ENCODE data around the gene MDN1.
"Not testable (repeated sequence)": the region's sequence is repeated elsewhere in the genome, so short reads cannot be mapped to it uniquely, and the experiment has no call there.

Gene MDN1

DNA sequence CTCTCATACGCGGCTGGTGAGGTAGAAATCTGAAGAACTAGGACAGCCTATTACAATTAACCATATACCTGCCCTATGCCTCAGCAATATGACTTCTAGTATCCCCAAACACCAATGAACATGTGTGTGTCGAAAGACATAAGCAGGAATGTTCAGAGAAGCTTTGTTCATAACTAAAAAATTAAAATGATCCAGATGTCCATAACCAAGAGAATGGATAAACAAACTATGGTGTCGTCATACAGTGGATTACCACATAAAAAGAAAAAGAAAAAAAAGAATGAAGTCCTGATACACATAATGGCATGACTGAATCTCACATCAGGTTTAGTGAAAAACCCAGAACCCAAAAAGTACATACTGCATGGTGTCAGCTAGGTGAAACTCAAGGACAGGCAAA, 73.9 kb downstream of the MDN1 start:
- DNase-seq (ENCODE audit: low read depth): no peak
- no peak for TF ChIP-seq CTCF (IDR thresholded peaks at IDR 0.05; ENCODE audit: low read depth, low read length, missing control alignments)
- in situ Hi-C loops (cut with HindIII; ENCODE audit: low sequenced_read_pairs): no loop called here
- H3K4me3 ChIP-seq (ENCODE audit: low read depth, low read length): no peak overlapping the region

DNA sequence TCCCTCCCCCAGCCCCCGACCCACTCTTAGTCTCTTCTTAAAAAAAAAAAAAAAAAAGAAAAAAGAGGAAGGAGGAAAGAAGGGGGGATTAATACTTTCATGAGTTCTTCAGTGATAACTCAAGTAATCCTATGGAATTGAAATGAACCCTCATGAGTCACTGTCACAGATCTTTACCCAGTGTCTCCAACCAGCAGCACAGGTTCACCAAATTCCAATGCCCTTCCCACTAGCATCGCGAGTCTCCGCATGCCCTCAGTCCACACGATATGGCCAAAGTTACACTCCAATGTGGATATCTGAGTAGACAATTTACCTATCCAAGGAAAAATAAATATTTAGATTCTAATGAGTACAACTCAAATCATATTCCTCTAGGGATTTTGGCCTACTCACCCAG, 74.5 kb downstream of the MDN1 start:
- DNase-seq (ENCODE audit: low read depth): no peak
- no peak for TF ChIP-seq CTCF (IDR thresholded peaks at IDR 0.05; ENCODE audit: low read depth, low read length, missing control alignments)
- H3K4me3 ChIP-seq (ENCODE audit: low read depth, low read length): no peak overlapping the region
- in situ Hi-C loops (cut with HindIII; ENCODE audit: low sequenced_read_pairs): no loop called here

DNA sequence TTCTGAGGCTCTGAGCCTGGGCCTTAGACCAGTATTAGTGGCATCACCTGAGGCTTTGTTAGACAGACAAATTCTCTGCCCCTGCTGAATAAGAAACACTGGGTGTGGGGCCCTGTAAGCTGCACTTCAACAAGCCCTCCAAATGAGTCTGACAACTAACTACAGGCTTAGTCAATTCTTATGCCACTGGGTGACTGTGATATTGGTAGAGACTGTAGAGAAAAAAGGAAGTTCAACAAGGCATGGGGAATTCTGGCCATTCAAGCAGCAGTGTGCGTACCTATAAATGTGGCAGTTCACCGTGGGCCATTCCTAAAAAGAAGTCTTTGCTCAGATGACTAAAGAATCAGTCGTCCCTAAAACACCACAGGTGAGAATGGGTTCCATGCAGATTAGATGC, 82.7 kb downstream of the MDN1 start:
- in situ Hi-C loops (cut with HindIII; ENCODE audit: low sequenced_read_pairs): no loop called here
- no peak overlapping the region for H3K4me3 ChIP-seq (ENCODE audit: low read depth, low read length)
- no peak for TF ChIP-seq CTCF (IDR thresholded peaks at IDR 0.05; ENCODE audit: low read depth, low read length, missing control alignments)
- DNase-seq (ENCODE audit: low read depth): no peak

DNA sequence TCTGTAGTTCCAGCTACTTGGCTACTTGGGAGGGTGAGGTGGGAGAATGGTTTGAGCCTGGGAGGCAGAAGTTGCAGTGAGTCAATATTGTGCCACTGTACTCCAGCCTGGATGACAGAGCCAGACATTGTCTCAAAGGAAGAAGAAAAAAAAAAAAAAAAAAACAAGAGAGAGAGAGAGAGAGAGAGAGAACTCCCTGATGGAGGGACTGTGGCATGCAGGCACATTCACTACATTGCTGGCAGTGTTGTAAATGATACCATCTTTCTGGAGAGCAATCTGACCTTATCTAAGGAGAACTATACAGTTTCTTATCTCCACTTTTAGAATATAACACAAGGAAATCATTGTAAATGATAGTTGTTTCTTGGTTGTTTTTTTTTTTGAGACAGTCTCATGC, 85.1 kb downstream of the MDN1 start:
- in situ Hi-C loops (cut with HindIII; ENCODE audit: low sequenced_read_pairs): no loop called here
- TF ChIP-seq CTCF (IDR thresholded peaks at IDR 0.05; ENCODE audit: low read depth, low read length, missing control alignments): no peak
- H3K4me3 ChIP-seq (ENCODE audit: low read depth, low read length): no peak overlapping the region
- no peak for DNase-seq (ENCODE audit: low read depth)

DNA sequence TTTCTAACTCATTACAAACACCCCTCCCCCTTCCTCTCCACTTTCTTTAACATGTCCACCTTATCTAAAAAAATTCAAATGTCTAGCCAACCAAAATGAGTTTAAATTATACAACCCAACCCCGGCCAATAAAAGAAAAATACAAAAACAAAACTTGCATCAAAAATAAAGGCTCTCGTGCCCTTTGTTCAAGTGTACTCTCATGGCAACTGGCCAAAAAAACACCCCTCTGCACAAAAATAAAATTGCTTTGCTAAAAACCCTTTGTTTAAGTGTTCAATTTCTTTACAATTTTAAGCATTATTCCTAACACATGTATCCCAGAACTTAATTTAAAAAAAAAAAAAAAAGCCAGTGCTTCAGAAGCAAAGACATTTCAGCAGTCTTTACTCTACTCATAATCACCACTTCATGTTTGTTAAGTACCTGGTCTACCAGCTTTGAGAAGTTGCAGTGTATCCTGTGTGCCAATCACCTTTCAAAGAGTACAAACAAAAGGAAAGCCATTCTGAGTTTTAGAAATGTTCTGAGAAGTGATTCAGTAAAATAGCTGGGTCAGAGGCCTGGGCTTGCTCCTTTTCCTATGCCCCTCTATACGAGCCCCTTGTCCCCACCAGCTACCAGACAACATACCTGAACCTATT, 87.5 kb downstream of the MDN1 start:
- DNase-seq (ENCODE audit: low read depth): no peak
- H3K4me3 ChIP-seq (ENCODE audit: low read depth, low read length): no peak overlapping the region
- TF ChIP-seq CTCF (IDR thresholded peaks at IDR 0.05; ENCODE audit: low read depth, low read length, missing control alignments): no peak
- in situ Hi-C loops (cut with HindIII; ENCODE audit: low sequenced_read_pairs): no loop called here

GRCh38 chr6:89731262-89731661, 88.3 kb downstream of the MDN1 start:
- in situ Hi-C loops (cut with HindIII; ENCODE audit: low sequenced_read_pairs); DNase-seq (ENCODE audit: low read depth); H3K4me3 ChIP-seq (ENCODE audit: low read depth, low read length): not testable (repeated sequence)

- TF ChIP-seq CTCF (IDR thresholded peaks at IDR 0.05; ENCODE audit: low read depth, low read length, missing control alignments): no peak
- in situ Hi-C loops (cut with HindIII; ENCODE audit: low sequenced_read_pairs): no loop called here
- no peak for DNase-seq (ENCODE audit: low read depth)
- no peak overlapping the region for H3K4me3 ChIP-seq (ENCODE audit: low read depth, low read length)
Observed at GRCh38 chr6:89729818-89730217, 89.8 kb downstream of the MDN1 start.

Data from astrocyte of the cerebellum (primary cell).